Urothelium cell line (cell line): ENCODE results near the gene IRX4.
"Not testable (repeated sequence)": the region's sequence is repeated elsewhere in the genome, so short reads cannot be mapped to it uniquely, and the experiment has no call there.

ENCODE experiments used
- DNase-seq: peaks from one replicate; pipeline ENCODE4 v3.0.0; 2011; ENCODE audit warnings: low spot score, mixed read lengths
- FAIRE-seq: peaks from 2 replicates; lab custom pipeline; 2011; peaks lifted over from hg19 to GRCh38; lab: Jason Lieb, UNC

The IRX4 gene

DNA sequence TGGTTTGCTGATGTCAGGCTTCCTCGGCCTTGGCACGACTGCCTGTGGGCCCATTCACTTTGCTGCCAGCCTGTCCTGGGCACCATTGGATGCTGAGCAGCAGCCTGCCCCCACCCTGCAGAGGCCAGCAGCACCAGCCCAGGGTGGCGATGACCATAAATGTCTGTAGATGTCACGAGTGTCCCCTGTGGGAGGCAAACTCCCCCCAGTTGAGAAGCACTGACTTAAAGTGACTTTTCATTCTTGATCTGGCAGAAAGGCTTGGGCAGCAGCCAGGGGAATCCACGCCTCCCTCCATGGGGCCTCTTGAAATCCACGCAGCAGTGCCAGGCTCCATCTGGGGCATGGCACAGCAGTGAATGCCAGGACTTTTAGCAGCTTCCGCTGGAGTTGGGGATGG, 21.8 kb downstream of the IRX4 start:
- no peak for FAIRE-seq
- no peak for DNase-seq

GRCh38 chr5:1860021-1860610, 22.6 kb downstream of the IRX4 start:
- DNase-seq = no peak
- FAIRE-seq = no peak

DNA sequence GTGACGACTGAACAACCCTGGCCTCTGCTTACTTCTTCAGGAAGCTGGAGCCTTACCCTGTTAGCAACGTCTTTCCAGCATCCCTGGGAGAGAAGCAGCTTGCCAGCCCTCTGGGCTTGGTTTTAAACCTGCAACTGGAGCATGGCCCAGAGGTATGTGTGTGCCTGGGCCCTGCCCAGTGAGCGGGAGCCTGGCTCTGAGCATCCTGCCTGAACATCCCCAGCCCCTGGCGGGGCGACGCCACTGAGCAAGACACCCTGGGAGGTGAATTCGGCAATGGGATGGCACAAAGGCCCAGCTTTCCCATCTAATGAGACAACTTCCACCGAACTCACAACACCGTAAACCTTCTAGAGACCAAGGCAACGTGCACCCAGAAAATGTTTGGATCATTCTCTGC, 23.6 kb downstream of the IRX4 start:
- FAIRE-seq (no peak), DNase-seq (no peak)

- FAIRE-seq = no peak
These were observed 24.3 kb downstream of the IRX4 start for GRCh38 chr5:1858436-1858835.

GRCh38 chr5:1857256-1857600, 25.5 kb downstream of the IRX4 start:
- DNase-seq (no peak), FAIRE-seq (no peak)

More at GRCh38 chr5:1858436-1858835, 24.3 kb downstream of the IRX4 start:
- no peak for DNase-seq

DNA sequence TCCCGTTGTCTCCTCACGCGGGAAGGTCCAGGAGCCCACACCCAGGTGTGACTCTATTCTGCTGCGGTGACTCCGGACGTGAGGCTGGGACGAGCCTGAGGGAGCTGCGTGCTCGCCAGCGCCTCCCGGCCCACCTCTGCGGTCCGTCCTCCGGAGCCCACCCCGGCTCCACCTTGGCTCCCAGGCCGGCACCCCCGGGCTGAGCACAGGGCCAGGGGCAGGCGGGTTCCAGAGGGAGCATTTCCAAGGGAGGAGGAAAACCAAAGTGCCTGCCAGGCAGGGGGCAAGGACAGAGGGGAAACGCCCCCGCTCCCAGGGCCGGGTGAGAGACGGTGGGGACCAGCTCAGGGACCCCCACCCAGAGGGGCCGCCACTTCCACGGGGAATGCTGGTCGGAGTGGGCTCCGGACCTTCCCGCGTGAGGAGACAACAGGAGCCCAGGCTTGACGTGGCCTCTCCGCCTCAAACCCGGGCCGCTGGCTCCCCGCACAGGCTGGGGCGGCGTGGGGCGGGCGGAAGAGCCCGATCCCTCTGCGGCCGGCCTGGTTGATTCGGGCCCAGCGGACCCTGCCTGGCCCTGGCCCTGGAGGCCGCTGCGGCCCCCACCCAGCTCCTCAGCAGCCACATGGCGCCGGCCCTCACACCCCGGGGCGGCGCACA, 26.0 kb downstream of the IRX4 start:
- FAIRE-seq (no peak), DNase-seq (no peak)

DNA sequence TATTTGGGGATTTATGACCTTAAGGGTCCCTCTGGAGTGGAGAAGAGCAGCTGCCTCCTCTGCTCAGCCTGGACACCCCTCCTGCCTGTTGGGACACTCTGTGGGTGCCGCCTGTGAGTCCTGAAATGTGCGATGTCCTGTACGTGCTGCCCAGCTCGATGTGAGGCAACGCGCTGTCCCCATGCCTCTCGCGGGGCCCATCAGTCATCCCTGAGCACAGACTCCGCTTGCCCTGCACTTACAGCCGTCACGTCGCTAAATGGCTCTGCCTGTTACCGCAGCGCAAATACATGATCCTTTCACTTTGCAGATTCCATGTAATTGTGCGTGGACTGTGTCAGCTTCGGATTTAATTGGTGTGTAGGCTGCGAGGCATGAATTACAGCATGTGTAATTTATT, 27.1 kb downstream of the IRX4 start:
- FAIRE-seq (no peak), DNase-seq (no peak)

DNA sequence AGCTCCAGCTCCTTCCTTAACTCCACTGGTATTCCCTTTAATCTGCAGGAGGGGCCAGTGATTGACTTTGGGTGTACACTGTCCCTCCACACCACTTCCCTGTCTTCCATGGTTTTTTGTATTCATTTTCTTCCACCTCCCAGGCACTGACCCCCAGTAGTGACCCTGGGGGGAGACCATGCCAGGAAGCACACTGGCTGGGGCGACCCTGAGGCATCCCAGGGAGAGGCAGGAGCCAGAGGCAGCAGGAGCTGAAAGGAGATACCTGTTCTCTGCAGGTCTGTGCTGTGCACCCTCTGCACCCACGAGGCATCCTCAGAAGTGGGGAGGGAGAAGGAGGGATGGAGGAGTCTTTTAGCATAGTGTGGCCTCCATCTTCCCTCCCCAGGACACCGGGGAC, 27.6 kb downstream of the IRX4 start:
- DNase-seq (no peak), FAIRE-seq (no peak)

DNA sequence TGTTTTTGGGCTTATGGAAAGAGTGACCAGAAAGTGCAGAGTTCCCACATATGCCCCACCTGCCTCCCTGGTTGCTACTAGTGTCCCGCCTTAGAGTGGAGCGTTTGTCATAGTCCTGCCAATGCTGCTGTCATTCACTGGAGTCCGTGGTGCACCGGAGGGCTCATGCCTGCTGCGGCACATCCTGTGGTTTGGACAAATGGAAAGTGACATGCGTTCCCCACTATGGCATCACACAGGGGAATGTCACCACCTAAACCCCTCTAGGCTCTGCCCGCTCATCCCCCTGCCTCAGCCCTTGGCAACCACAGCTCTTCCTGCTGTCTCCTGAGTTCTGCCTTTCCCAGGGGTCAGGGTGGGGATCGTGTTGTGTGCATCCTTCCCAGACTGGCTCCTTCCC, 29.2 kb downstream of the IRX4 start:
- DNase-seq = no peak
- no peak for FAIRE-seq

DNA sequence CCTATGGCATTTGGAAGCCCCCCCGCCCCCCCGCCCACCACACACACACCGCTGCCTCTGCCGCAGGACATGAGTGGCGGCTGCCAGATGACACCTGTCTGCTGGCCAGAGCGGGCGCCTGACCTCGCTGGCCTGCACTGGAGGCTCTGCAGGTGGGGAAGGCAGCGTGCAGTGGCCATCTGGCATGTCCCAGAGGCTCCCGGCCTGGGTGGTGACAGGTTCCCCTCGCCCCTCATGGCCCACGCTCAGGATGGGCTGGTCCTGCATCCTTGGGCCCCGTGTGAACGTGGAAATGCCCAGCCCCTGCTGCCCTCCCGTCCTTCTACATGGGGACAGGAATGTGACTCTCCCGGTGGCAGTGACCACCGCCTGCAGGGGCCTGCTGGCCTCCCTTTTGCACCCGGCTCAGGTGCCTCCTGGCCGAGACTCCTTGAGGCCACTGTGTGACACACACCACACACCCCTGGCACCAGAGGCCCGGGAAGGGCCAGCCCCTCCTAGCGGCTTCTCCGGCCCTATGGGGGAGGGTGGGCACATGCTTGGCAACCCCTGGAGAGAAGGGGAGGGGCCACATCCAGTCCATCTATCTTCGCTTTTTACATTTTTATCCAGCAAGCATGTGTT, 30.3 kb downstream of the IRX4 start:
- FAIRE-seq (no peak), DNase-seq (no peak)

- no peak for DNase-seq
- no peak for FAIRE-seq
These were observed 31.3 kb downstream of the IRX4 start for GRCh38 chr5:1851290-1851934.

GRCh38 chr5:1850324-1851154, 32.2 kb downstream of the IRX4 start:
- FAIRE-seq = no peak
- DNase-seq = no peak

DNA sequence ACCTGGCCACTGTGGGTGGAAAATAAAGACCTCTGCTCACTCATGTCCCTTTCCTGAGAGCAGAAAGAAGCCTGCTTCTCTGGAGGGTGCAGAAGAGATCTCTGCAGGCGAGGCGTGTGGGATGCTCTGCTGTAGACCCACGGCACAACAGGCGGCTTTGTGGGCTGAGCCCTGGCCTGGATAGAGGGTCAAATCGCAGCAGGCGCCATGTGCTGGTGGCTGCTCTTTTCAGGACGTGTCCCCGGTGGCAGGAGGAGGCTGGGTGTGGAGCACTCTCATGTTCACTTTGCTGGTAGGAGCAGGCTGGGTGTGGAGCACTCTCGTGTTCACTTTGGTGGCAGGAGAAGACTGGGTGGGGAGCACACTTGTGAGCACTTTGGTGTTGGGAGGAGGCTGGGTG, 35.1 kb downstream of the IRX4 start:
- DNase-seq = no peak
- FAIRE-seq = no peak

DNA sequence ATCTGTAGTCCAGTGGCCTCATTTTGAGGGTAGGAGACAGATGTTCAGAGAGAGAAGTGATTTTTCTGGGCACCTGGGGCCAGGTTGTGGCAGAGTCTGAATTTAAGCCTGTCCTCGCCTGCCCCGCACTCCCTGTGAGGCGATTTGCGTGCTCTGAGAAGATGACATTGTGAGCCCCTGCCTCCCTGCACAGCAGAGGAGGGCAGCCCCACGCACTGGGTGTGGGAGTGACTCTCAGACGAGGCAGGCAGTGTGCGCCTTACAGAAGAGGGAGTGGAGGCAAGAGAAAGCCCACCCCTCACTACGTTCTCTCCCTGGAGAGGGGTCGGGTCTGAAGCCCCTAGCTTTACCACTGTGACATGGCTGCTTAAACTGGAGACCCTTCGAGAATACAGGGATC, 35.7 kb downstream of the IRX4 start:
- no peak for FAIRE-seq
- no peak for DNase-seq

GRCh38 chr5:1846583-1846982, 36.1 kb downstream of the IRX4 start:
- FAIRE-seq = no peak
- DNase-seq = no peak

DNA sequence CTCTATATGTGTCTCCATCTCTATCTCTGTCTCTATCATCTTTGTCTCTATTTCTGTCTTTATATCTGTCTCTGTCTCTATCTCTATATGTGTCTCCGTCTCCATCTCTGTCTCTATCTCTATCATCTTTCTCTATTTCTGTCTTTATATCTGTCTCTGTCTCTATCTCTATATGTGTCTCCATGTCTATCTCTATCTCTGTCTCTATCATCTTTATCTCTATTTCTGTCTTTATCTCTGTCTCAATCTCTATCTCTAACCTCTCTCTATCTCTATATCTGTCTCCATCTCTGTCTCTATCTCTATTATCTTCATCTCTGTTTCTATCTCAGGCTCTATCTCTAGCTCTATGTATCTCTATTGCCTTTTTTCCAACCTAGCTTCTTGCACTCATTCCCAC, 37.0 kb downstream of the IRX4 start:
- DNase-seq (no peak), FAIRE-seq (no peak)

- FAIRE-seq (peak; percentile 13), DNase-seq (no peak)
These were observed 37.9 kb downstream of the IRX4 start for GRCh38 chr5:1844708-1845436.

DNA sequence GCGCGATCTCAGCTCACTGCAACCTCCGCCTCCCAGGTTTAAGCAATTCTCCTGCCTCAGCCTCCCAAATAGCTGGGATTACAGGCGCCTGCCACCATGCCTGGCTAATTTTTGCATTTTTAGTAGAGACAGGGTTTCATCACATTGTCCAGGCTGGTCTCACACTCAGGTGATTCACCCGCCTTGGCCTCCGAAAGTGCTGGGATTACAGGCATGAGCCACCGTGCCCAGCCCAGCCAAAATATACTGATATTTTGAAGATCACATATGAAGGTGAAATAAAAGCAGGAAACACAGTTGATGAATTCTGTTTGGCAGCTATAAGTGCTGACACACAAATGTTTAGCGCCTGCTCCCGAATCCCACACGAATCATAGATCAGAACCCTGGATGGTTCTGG, 39.0 kb downstream of the IRX4 start:
- not testable (repeated sequence) for DNase-seq, FAIRE-seq

DNA sequence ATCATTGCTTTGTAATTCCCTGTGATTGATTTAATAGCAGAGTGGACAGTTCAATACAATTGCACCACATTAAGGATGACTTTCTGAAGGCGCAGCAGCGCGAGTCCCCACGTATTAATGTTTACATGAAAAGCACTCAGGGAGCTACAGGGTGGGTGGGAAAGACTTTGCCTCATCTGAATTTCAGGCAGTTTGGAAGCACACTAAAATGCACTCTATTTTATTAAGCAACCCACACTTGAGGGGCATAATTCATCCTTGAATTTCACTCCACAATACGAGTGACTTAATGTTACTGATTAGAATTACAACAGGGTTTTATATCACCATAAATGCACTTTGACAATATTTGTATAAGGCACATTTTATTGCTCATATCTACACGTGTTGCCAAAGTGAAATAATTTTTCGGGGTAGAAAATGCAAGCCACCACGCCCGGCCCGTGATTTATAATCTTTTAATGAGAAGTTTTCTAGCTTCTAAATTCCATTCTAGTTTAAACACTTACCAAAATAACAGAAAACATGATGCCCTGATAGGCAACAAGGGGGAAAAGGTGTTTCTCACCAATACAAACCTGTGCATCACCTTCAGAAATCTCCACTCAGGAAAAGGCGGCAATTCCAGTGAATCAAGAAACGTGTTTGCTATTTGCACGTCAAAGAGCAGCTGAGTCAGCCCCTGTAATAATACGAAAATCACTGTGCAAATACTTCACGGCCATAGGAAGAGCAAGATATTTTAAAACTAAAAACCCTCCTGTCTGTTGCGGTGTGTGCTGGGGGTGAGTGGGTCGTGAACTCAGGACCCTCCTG, 40.5 kb downstream of the IRX4 start:
- DNase-seq (no peak), FAIRE-seq (no peak)
